ENCODE measurements around the gene SGTA. TPM values are rescaled to one million over a fixed set of nuclear protein-coding genes. Genes with fewer than 3 reads are reported as not detected.
A peak's percentile ranks its signal among the peaks of the same experiment; 100 is the strongest.

Gene SGTA
- total RNA-seq, 1 donor from 2014 or later = 47.3 TPM

DNA sequence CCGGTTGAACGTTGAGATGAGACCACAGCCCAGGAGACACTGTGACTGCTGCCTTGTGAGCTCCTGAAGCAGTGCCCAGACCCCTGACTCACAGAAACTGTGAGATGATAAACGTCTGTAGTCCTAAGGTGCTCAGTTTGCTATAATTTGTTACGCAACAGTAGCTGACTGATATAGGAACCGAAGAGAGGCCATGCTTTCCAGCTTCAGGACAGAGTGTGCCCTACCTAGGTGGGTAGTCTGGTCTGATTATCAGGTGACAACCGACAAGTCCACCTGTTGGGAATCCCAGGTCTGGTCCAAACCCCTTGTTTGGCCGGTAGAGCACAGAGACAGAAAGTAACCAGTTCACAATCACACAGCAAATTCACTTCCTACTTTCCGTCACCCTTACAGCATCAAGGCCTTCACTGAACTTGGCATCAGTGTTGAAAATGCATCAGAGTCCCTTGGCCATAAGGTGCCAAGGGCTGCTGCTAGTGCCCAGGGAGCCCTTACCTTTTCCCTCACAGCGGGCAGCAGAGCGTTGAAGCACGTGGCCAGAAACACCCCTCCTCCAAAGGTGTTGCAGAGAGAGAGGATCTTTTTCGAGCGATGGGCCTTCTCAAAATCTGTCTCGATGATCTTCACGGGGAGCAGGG lies 46.4 kb downstream of the SGTA start:
- no peak for DNase-seq
- ATAC-seq (ENCODE audit: low read depth) = no peak
- TF ChIP-seq, protein P1, sequence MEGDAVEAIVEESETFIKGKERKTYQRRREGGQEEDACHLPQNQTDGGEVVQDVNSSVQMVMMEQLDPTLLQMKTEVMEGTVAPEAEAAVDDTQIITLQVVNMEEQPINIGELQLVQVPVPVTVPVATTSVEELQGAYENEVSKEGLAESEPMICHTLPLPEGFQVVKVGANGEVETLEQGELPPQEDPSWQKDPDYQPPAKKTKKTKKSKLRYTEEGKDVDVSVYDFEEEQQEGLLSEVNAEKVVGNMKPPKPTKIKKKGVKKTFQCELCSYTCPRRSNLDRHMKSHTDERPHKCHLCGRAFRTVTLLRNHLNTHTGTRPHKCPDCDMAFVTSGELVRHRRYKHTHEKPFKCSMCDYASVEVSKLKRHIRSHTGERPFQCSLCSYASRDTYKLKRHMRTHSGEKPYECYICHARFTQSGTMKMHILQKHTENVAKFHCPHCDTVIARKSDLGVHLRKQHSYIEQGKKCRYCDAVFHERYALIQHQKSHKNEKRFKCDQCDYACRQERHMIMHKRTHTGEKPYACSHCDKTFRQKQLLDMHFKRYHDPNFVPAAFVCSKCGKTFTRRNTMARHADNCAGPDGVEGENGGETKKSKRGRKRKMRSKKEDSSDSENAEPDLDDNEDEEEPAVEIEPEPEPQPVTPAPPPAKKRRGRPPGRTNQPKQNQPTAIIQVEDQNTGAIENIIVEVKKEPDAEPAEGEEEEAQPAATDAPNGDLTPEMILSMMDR (IDR thresholded peaks at IDR 0.05) = no peak
- H3K36me3 Mint-ChIP-seq (ENCODE audit: low read depth) = peaks cover 51% of the 10 kb centered on the region
- H3K9me3 Mint-ChIP-seq = no peaks in the 10 kb centered on the region
- H3K27me3 Mint-ChIP-seq = peaks cover under 1% of the 10 kb centered on the region
- no peak overlapping the region for H3K27ac Mint-ChIP-seq
- ChIA-PET CTCF (no interaction called here), POLR2A (interaction anchor here (0.6 to 2.1 kb wide), 3 partner anchors 34 to 458 kb away, joined by 3 to 8 read pairs (median 7); partner anchors contain the start of gene GNG7)
- H3K4me3 Mint-ChIP-seq = no peak overlapping the region
- H3K4me1 Mint-ChIP-seq = peaks cover 35% of the 10 kb centered on the region
- intact Hi-C loops (cut with micrococcal nuclease) = no loop called here

DNA sequence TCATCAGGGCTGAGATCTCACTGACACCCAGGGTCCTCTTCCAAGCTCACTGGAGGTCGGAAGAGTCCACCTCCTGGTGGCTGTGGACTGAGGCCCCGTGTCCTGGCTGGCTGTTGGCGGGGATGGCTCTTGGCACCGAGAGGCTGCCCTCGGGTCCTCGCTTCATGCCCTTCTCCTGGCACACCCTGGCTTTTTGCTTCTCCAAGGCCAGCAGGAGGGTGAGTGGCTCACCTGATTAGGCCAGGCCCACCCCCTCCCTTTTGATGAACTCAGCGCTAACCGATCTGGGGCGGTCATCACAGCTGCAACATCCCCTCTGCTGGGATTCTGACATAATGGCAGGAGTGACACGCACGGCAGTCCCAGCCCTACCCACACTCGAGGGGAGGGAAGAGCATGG lies 47.7 kb downstream of the SGTA start:
- ChIA-PET POLR2A (interaction anchor here (2.1 kb wide), 1 partner anchor 33 kb away, joined by 8 read pairs; the partner anchor contains the start of gene GNG7), CTCF (interaction anchor here (1.2 kb wide), 1 partner anchor 37 kb away, joined by 3 read pairs; no protein-coding TSS in a partner anchor)
- DNase-seq = no peak
- Mint-ChIP-seq H3K27ac (no peak overlapping the region), H3K4me1 (peaks cover 35% of the 10 kb centered on the region), H3K27me3 (no peaks in the 10 kb centered on the region), H3K36me3 (ENCODE audit: low read depth) (peaks cover 54% of the 10 kb centered on the region), H3K4me3 (no peak overlapping the region), H3K9me3 (no peaks in the 10 kb centered on the region)
- intact Hi-C loops (cut with micrococcal nuclease) = no loop called here
- TF ChIP-seq, protein P1 (IDR thresholded peaks at IDR 0.05) = no peak
- no peak for ATAC-seq (ENCODE audit: low read depth)

DNA sequence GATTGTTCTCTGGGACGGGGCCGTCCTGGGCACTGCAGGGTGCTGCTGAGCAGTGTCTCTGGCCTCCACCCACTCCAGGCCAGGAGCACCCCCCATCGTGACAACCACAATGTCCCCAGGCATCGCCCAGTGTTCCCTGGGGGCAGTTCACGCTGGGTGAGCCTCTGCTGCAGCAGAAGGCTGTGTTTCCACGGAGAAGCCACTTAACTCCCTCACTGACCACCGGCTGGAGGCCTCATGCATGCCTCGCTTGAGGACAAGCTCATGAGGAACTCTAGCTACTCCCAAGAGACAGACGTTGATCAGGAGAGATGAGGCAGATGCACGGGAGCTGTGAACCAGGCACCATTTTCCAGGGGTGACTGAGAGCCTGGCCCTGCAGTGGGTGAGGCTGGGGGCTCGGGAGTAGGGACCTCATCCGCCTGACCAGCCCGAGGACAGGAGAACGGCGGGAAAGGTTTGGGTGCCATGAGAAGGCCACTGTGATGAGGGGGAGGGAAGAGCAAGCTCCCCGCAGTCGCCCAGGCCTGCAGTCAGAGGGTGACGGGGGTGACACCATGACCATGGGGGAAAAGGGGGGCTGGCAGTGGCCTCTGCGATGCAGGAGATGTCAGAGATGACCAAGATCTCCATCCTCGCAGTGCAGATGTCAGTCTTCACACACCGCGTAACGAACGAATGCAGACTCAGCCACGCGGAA lies 48.3 kb downstream of the SGTA start:
- POLR2A ChIA-PET = interaction anchor here (2.1 kb wide), 1 partner anchor 32 kb away, joined by 8 read pairs; the partner anchor contains the start of gene GNG7

DNA sequence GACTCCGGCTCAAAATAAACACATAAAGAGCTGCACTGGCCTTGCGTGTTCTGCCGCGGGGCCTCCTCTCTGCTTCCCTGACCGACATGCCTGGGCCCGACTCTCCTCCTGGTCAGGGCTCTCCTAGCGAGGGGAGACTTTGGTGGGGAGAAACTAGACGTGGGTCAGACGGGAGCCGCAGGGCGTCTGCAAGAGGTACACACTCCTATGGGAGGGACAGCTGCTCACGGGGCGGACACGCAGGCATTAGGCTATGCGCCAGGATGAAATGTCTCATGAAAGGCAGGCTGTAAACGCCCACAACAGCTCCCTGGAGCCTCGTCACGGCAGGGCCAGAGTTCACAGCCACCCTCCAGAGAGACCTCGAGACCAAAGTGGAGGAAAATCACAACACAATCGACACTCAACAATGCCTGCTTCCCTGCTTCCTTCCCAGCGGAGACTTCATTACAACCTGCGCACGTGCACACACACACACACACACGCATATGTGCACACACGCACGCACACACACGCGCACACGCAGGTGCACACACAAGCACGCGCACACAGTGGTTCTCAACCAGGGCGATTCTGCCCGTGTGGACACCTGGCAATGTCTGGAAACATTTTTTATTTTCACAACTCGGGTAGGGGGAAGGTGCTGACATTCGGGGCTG lies 49.0 kb downstream of the SGTA start:
- H3K4me1 Mint-ChIP-seq = peaks cover 28% of the 10 kb centered on the region
- no peaks in the 10 kb centered on the region for H3K27me3 Mint-ChIP-seq
- POLR2A ChIA-PET = no interaction called here
- intact Hi-C loops (cut with micrococcal nuclease) = no loop called here
- CTCF ChIA-PET = interaction anchor here (1.2 kb wide), 1 partner anchor 35 kb away, joined by 3 read pairs; no protein-coding TSS in a partner anchor
- H3K36me3 Mint-ChIP-seq (ENCODE audit: low read depth) = peaks cover 54% of the 10 kb centered on the region
- no peak for ATAC-seq (ENCODE audit: low read depth)
- DNase-seq = no peak
- H3K27ac Mint-ChIP-seq = no peak overlapping the region
- TF ChIP-seq, protein P1 (IDR thresholded peaks at IDR 0.05) = no peak
- no peaks in the 10 kb centered on the region for H3K9me3 Mint-ChIP-seq
- H3K4me3 Mint-ChIP-seq = no peak overlapping the region

More for the DNA sequence above, 48.3 kb downstream of the SGTA start:
- Mint-ChIP-seq H3K4me3 (no peak overlapping the region), H3K36me3 (ENCODE audit: low read depth) (peaks cover 54% of the 10 kb centered on the region), H3K4me1 (peaks cover 30% of the 10 kb centered on the region), H3K27ac (no peak overlapping the region), H3K27me3 (no peaks in the 10 kb centered on the region), H3K9me3 (no peaks in the 10 kb centered on the region)
- intact Hi-C loops (cut with micrococcal nuclease) = no loop called here
- TF ChIP-seq, protein P1 (IDR thresholded peaks at IDR 0.05) = no peak
- DNase-seq = no peak
- peak; percentile 13 for ATAC-seq (ENCODE audit: low read depth)
- CTCF ChIA-PET = interaction anchor here (1.2 kb wide), 1 partner anchor 36 kb away, joined by 3 read pairs; no protein-coding TSS in a partner anchor

DNA sequence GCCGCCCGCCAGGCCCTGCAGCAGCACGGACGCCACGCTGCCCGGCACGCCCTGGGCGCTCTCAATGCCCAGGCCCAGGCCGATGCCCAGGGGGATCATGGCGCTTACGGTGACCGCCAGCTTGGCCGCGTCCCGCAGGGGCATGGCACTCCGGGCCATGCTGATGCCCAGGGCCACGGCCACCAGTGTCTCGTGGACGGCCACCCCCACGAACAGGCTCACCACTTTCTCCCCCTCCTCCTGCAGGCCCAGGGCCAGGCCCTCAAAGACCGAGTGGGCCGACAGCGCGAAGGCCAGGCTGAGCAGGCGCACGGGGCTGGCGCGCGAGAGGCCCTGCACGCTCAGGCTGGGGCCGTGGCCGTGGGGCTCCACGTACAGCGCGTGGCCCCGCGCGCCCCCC lies 50.2 kb downstream of the SGTA start:
- ChIA-PET CTCF (no interaction called here), POLR2A (no interaction called here)
- Mint-ChIP-seq H3K36me3 (ENCODE audit: low read depth) (peaks cover 49% of the 10 kb centered on the region), H3K9me3 (no peaks in the 10 kb centered on the region), H3K4me1 (peaks cover 26% of the 10 kb centered on the region), H3K27me3 (no peaks in the 10 kb centered on the region), H3K4me3 (no peak overlapping the region), H3K27ac (no peak overlapping the region)
- DNase-seq (no peak), ATAC-seq (ENCODE audit: low read depth) (no peak)
- TF ChIP-seq, protein P1 (IDR thresholded peaks at IDR 0.05) = no peak
- intact Hi-C loops (cut with micrococcal nuclease) = no loop called here
